CD14-positive monocyte (primary cell): ENCODE results near the gene PMPCA. TPM values are rescaled to one million over a fixed set of nuclear protein-coding genes. Genes with fewer than 3 reads are reported as not detected.

Experiments used
- DNase-seq, 3 donors: peaks; one replicate each; pipeline ENCODE4 v3.0.0-alpha.2; 2011 to 2022
- H2AFZ ChIP-seq: 2 replicates; pipeline ENCODE4 v1.6.0; 2012; ENCODE audit warnings: mild to moderate bottlenecking, low read depth, low read length, inconsistent platforms; ENCODE audit not compliant: insufficient read depth, poor library complexity, severe bottlenecking
- H3K27ac ChIP-seq, 2 donors: 1 replicate in 1 of 2; 2 replicates in 1 of 2; pipeline ENCODE4 v1.5.1; 2012 to 2013; ENCODE audit warnings: low read length in 2 of 2, control low read depth in 1 of 2, inconsistent platforms in 1 of 2, low read depth in 1 of 2, mild to moderate bottlenecking in 1 of 2
- H3K27me3 ChIP-seq, 2 donors: one replicate each; pipeline versions ENCODE4 v1.6.0 to v1.6.1; 2011 to 2013; ENCODE audit warnings: low read length in 2 of 2; ENCODE audit not compliant: control insufficient read depth in 2 of 2, insufficient read depth in 2 of 2
- H3K36me3 ChIP-seq, 2 donors: replicated peaks in 1 of 2; 1 replicate in 1 of 2; 2 replicates in 1 of 2; pipeline versions ENCODE4 v1.5.1 to v1.6.1; 2012 to 2013; ENCODE audit warnings: low read length in 2 of 2, control low read depth in 1 of 2, inconsistent platforms in 1 of 2, mild to moderate bottlenecking in 1 of 2; ENCODE audit not compliant: insufficient read depth in 2 of 2, control insufficient read depth in 1 of 2
- H3K4me1 ChIP-seq, 2 donors: 1 replicate in 1 of 2; 2 replicates in 1 of 2; pipeline versions ENCODE4 v1.5.1 to v1.6.1; 2012 to 2013; ENCODE audit warnings: low read length in 2 of 2, control low read depth in 1 of 2, inconsistent platforms in 1 of 2, mild to moderate bottlenecking in 1 of 2, moderate library complexity in 1 of 2; ENCODE audit not compliant: insufficient read depth in 2 of 2, control insufficient read depth in 1 of 2
- H3K4me2 ChIP-seq: replicated peaks from 2 replicates; pipeline ENCODE3; 2012; ENCODE audit warnings: low read length, moderate library complexity, mild to moderate bottlenecking; ENCODE audit not compliant: poor library complexity, severe bottlenecking; ENCODE audit errors: extremely low read depth
- H3K4me3 ChIP-seq, 3 experiments: fragments of 200-600 bp in 1 of 3; sonication (generic) in 1 of 3; replicated peaks in 1 of 3; 1 replicate in 2 of 3; 2 replicates in 1 of 3; pipeline ENCODE4 v1.5.1; 2011 to 2013; ENCODE audit warnings: low read length in 3 of 3, mild to moderate bottlenecking in 3 of 3, control low read depth in 2 of 3, low read depth in 2 of 3, inconsistent platforms in 1 of 3, moderate library complexity in 1 of 3
- H3K79me2 ChIP-seq: 2 replicates; pipeline ENCODE4 v1.6.0; 2012; ENCODE audit warnings: mild to moderate bottlenecking, control low read depth, inconsistent platforms, low read length, moderate library complexity; ENCODE audit not compliant: insufficient read depth
- H3K9ac ChIP-seq: 2 replicates; pipeline ENCODE4 v1.6.0; 2017; ENCODE audit warnings: low read length, mild to moderate bottlenecking; ENCODE audit not compliant: insufficient read depth, poor library complexity, severe bottlenecking
- H3K9me3 ChIP-seq, 2 donors: replicated peaks in 1 of 2; 1 replicate in 1 of 2; 2 replicates in 1 of 2; pipeline versions ENCODE4 v1.5.1 to v1.6.1; 2012 to 2013; ENCODE audit warnings: low read length in 2 of 2, control low read depth in 1 of 2; ENCODE audit not compliant: control insufficient read depth in 1 of 2, insufficient read depth in 1 of 2
- H4K20me1 ChIP-seq: 2 replicates; pipeline ENCODE4 v1.6.0; 2012; ENCODE audit warnings: mild to moderate bottlenecking, low read length, control low read depth, moderate library complexity; ENCODE audit not compliant: insufficient read depth
- H3K27ac Mint-ChIP-seq, 7 donors: one replicate each; pipeline ENCODE4 v1.8.0; 2020; ENCODE audit warnings: mild to moderate bottlenecking in 7 of 7, mixed read lengths in 7 of 7, moderate library complexity in 6 of 7, inconsistent platforms in 2 of 7
- H3K27me3 Mint-ChIP-seq, 3 donors: one replicate each; pipeline ENCODE4 v1.8.0; 2021 to 2022; ENCODE audit warnings: low read depth in 3 of 3, mild to moderate bottlenecking in 3 of 3, mixed read lengths in 3 of 3, moderate library complexity in 3 of 3, inconsistent platforms in 1 of 3
- H3K36me3 Mint-ChIP-seq, 2 donors: one replicate each; pipeline ENCODE4 v1.8.0; 2020; ENCODE audit warnings: mixed read lengths in 2 of 2, inconsistent platforms in 1 of 2, mild to moderate bottlenecking in 1 of 2
- H3K4me1 Mint-ChIP-seq: one replicate; pipeline ENCODE4 v1.8.0; 2020; ENCODE audit warnings: mild to moderate bottlenecking, mixed read lengths
- H3K4me3 Mint-ChIP-seq, 2 donors: one replicate each; pipeline ENCODE4 v1.8.0; 2020; ENCODE audit warnings: mild to moderate bottlenecking in 2 of 2, mixed read lengths in 2 of 2, moderate library complexity in 1 of 2
- H3K9me3 Mint-ChIP-seq, 7 donors: one replicate each; pipeline ENCODE4 v1.8.0; 2020 to 2022; ENCODE audit warnings: mixed read lengths in 7 of 7, mild to moderate bottlenecking in 6 of 7, moderate library complexity in 6 of 7, inconsistent platforms in 2 of 7
- CTCF ChIP-seq: fragments of 200-600 bp; IDR thresholded peaks from one replicate; pipeline ENCODE4 v1.8.0; 2022; ENCODE audit warnings: antibody characterized with exemption, mild to moderate bottlenecking
- WGBS: methylation state at CpG from one replicate; pipeline ENCODE4 v1.1.5; 2013; ENCODE audit warnings: missing lambda C conversion rate; ENCODE audit not compliant: insufficient coverage; 5-methylcytosine and 5-hydroxymethylcytosine counted together
- intact Hi-C, 2 donors: fragments of 100-400 bp; cut with micrococcal nuclease; formaldehyde crosslinking; loops; one replicate each; pipeline versions ENCODE4 v1.15.0 to v1.15.1; 2023
- polyA plus RNA-seq, 3 donors: library from polyadenylated mRNA; depleted of rRNA in 1 of 3; unstranded in 2 of 3; stranded (reverse) in 1 of 3; fragments of 300-500 nt in 2 of 3; fragments of >200 nt in 1 of 3; fragmentation: Illumina TruSeq in 2 of 3; gene quantifications; 1 replicate in 2 of 3; 2 replicates in 1 of 3; pipeline ENCODE4 v1.2.3, GENCODE V29; 2012 to 2021

The PMPCA gene
- polyA plus RNA-seq, 3 donors = 23.1 to 58.8 (median 24.9) TPM

GRCh38 chr9:136402067-136402466 is 8.4 kb upstream of the PMPCA start:
- H3K4me2 ChIP-seq = no peak overlapping the region
- peaks cover 0 to 2% (median 0%) of the 10 kb centered on the region in 7 donors for H3K9me3 Mint-ChIP-seq
- WGBS = 97% methylated on average over 13 of the region's 13 CpGs
- no peak for TF ChIP-seq CTCF
- H3K27me3 Mint-ChIP-seq = peaks cover 0 to 4% (median 4%) of the 10 kb centered on the region in 3 donors
- peaks cover 14% of the 10 kb centered on the region for H4K20me1 ChIP-seq
- H3K36me3 Mint-ChIP-seq = peaks cover 37 to 57% of the 10 kb centered on the region in 2 donors
- no peaks in the 10 kb centered on the region for H3K9me3 ChIP-seq
- intact Hi-C loops = loop anchor here in 1 of 2 donors (5.0 kb wide), 1 partner anchor 40 kb away; the partner anchor contains the start of gene DNLZ
- H3K4me1 Mint-ChIP-seq = peaks cover 19% of the 10 kb centered on the region
- peak overlapping the region in 1 of 7 donors; percentile 4 for H3K27ac Mint-ChIP-seq
- H3K4me1 ChIP-seq = peaks cover 17 to 23% of the 10 kb centered on the region in 2 donors
- peaks cover 37 to 47% of the 10 kb centered on the region in 2 donors for H3K36me3 ChIP-seq
- H3K79me2 ChIP-seq = peaks cover 15% of the 10 kb centered on the region
- no peak overlapping the region for H3K4me3 Mint-ChIP-seq
- no peak overlapping the region for H2AFZ ChIP-seq
- H3K9ac ChIP-seq = no peak overlapping the region
- H3K4me3 ChIP-seq = no peak overlapping the region
- no peaks in the 10 kb centered on the region for H3K27me3 ChIP-seq
- H3K27ac ChIP-seq = no peak overlapping the region
- DNase-seq = no peak

GRCh38 chr9:136403538-136403914 is 6.9 kb upstream of the PMPCA start:
- no peak overlapping the region for H3K9ac ChIP-seq
- H3K4me1 Mint-ChIP-seq = peaks cover 17% of the 10 kb centered on the region
- intact Hi-C loops = loop anchor here in 1 of 2 donors (5.0 kb wide), 1 partner anchor 41 kb away; the partner anchor contains the start of gene DNLZ

More at GRCh38 chr9:136403538-136403914, 6.9 kb upstream of the PMPCA start:
- Histone ChIP-seq H3K4me1 (peaks cover 16 to 22% of the 10 kb centered on the region in 2 donors), H3K9me3 (no peaks in the 10 kb centered on the region), H3K4me3 (no peak overlapping the region), H3K4me2 (no peak overlapping the region), H3K36me3 (peaks cover 43 to 55% of the 10 kb centered on the region in 2 donors), H2AFZ (no peak overlapping the region), H4K20me1 (peaks cover 10% of the 10 kb centered on the region), H3K27ac (no peak overlapping the region), H3K79me2 (peaks cover 11% of the 10 kb centered on the region), H3K27me3 (no peaks in the 10 kb centered on the region)
- peaks cover 0 to 4% (median 2%) of the 10 kb centered on the region in 3 donors for H3K27me3 Mint-ChIP-seq
- H3K27ac Mint-ChIP-seq = no peak overlapping the region
- peaks cover 0 to 2% (median 0%) of the 10 kb centered on the region in 7 donors for H3K9me3 Mint-ChIP-seq
- TF ChIP-seq CTCF = no peak
- H3K4me3 Mint-ChIP-seq = no peak overlapping the region
- DNase-seq = no peak
- H3K36me3 Mint-ChIP-seq = peaks cover 37 to 58% of the 10 kb centered on the region in 2 donors
- 89% methylated on average over 3 of the region's 5 CpGs for WGBS
